HEK293T (cell line): Measurements from ENCODE around the gene CAMK1D.

Source experiments
- ARNT ChIP-seq: fragments of 450-650 bp; IDR thresholded peaks from 2 replicates; pipeline ENCODE4 v1.6.1; 2017; ENCODE audit warnings: mild to moderate bottlenecking
- BHLHE40 ChIP-seq: fragments of 450-650 bp; IDR thresholded peaks from 2 replicates; pipeline ENCODE4 v1.6.1; 2016; ENCODE audit warnings: mild to moderate bottlenecking, moderate library complexity, borderline replicate concordance
- ELF4 ChIP-seq: fragments of 450-650 bp; IDR thresholded peaks from 2 replicates; pipeline ENCODE4 v1.6.1; 2017; ENCODE audit warnings: antibody characterized with exemption
- FOXA1 ChIP-seq: fragments of 450-650 bp; IDR thresholded peaks from 2 replicates; pipeline ENCODE4 v1.6.1; 2016; ENCODE audit warnings: mild to moderate bottlenecking
- FOXK2 ChIP-seq: fragments of 450-650 bp; IDR thresholded peaks from 2 replicates; pipeline ENCODE4 v1.6.1; 2016; ENCODE audit warnings: mild to moderate bottlenecking
- FOXM1 ChIP-seq: fragments of 450-650 bp; IDR thresholded peaks from 2 replicates; pipeline ENCODE4 v1.6.1; 2017; ENCODE audit warnings: mild to moderate bottlenecking, borderline replicate concordance
- HDGF ChIP-seq: fragments of 450-650 bp; IDR thresholded peaks from 2 replicates; pipeline ENCODE4 v1.6.1; 2017; ENCODE audit warnings: antibody characterized with exemption, borderline replicate concordance
- NFRKB ChIP-seq: fragments of 450-650 bp; IDR thresholded peaks from 2 replicates; pipeline ENCODE4 v1.6.1; 2016; ENCODE audit warnings: mild to moderate bottlenecking, moderate library complexity
- SP1 ChIP-seq: fragments of 450-650 bp; IDR thresholded peaks from 2 replicates; pipeline ENCODE4 v1.6.1; 2017
- SUZ12 ChIP-seq: fragments of 450-650 bp; IDR thresholded peaks from 2 replicates; pipeline ENCODE4 v1.6.1; 2016; ENCODE audit warnings: mild to moderate bottlenecking
- TARDBP ChIP-seq: fragments of 450-650 bp; IDR thresholded peaks from 2 replicates; pipeline ENCODE4 v1.6.1; 2016
- ZNF384 ChIP-seq: fragments of 450-650 bp; IDR thresholded peaks from 2 replicates; pipeline ENCODE4 v1.6.1; 2016
- TF ChIP-seq, protein P1 (sequence below): fragments of 450-650 bp; IDR thresholded peaks from 2 replicates; pipeline ENCODE4 v1.6.1; 2016

DNA sequence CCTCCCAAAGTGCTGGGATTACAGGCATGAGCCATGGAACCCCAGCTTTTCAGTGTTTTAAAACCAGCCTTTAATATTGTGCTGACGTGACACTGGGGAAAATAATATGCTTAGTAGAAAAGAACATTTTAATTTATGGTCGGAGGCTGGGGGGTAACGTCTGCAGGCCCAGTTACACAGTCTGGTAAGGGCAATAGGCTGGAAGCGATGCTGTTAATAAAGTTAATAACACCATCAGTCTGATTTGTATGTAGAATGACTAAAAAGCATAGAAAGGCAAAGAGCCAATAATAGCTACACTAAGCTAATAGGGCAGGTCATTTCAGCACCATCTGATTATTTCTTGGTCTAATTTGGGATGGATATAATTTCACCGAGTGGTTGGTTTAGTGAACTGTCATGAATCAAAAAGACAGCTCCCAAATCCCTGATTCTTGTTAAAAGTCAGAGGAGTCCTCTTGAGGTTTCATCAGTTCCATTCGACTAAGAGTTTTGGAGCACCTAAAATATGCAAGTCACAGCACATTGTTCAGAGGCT, 192.9 kb downstream of the CAMK1D start:
- TF ChIP-seq SP1 = no peak
- TF ChIP-seq HDGF = no peak
- no peak for TF ChIP-seq ZNF384
- TF ChIP-seq TARDBP = no peak
- TF ChIP-seq, protein P1, sequence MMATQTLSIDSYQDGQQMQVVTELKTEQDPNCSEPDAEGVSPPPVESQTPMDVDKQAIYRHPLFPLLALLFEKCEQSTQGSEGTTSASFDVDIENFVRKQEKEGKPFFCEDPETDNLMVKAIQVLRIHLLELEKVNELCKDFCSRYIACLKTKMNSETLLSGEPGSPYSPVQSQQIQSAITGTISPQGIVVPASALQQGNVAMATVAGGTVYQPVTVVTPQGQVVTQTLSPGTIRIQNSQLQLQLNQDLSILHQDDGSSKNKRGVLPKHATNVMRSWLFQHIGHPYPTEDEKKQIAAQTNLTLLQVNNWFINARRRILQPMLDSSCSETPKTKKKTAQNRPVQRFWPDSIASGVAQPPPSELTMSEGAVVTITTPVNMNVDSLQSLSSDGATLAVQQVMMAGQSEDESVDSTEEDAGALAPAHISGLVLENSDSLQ = 0 out of 2 replicates have a peak, but pooled peaks have one; percentile 28
- no peak for TF ChIP-seq SUZ12
- no peak for TF ChIP-seq FOXM1
- no peak for TF ChIP-seq BHLHE40
- TF ChIP-seq FOXK2 = no peak
- TF ChIP-seq ELF4 = no peak
- TF ChIP-seq NFRKB = no peak
- no peak for TF ChIP-seq FOXA1
- no peak for TF ChIP-seq ARNT
